Measurements from ENCODE around the gene ADA. TPM values are rescaled to one million over a fixed set of nuclear protein-coding genes. Genes with fewer than 3 reads are reported as not detected.

The ADA gene
- total and polyA plus RNA-seq, 2 of the 4 experiments (the other 2 are of a cell fraction), result 8.1 to 11.0 TPM

DNA sequence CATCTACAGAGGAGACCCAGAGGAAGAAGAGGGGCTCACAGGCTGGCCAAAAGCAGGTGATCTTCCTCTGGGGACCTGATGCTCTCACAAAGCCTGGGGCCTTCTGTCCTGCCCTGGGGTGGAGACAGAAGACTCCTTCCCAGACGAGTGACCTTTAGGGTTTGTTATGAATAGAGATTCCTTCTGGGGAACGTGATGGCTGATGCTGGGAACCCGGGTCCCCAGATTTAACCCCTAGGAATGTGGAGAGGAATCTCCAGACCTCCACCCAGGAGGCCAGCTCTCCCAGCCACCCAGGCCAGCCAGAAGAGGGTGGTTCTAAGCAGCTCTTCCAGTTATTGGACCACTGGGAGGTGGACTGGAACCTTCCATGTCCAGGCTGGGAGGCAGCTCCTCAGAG, 46.9 kb upstream of the ADA start:
- POLR2A ChIA-PET (ENCODE audit: unreplicated experiment), result no interaction called here
- no peak for DNase-seq
- peak; percentile 2; the same call in 1 of the 2 replicates for ATAC-seq (ENCODE audit: low read depth)
- Histone ChIP-seq H3K18ac (ENCODE audit: low read depth, low read length) (peak overlapping the region; percentile 7; the same call in 1 of the 2 replicates), H3K27me3 (ENCODE audit: control insufficient read depth, insufficient read depth, low read length) (no peaks in the 10 kb centered on the region), H3K27ac (ENCODE audit: insufficient read depth, low read length) (peak overlapping the region; percentile 6; the same call in 1 of the 2 replicates), H3K4me2 (ENCODE audit: low read depth, low read length) (no peak overlapping the region), H3K4ac (ENCODE audit: low read depth, low read length) (0 out of 2 replicates have a peak overlapping the region, but pooled peaks have one; percentile 2), H3K79me1 (ENCODE audit: low read depth in 1 of 2, low read length in 2 of 2) (no peaks in the 10 kb centered on the region), H4K5ac (ENCODE audit: low read depth, low read length) (peak overlapping the region; percentile 43; the same call in 1 of the 2 replicates), H3K36me3 (ENCODE audit: control insufficient read depth, insufficient read depth, low read length) (no peaks in the 10 kb centered on the region), H3K9me3 (ENCODE audit: control insufficient read depth, insufficient read depth, low read length) (peaks cover 6% of the 10 kb centered on the region; the same call in 1 of the 2 replicates), H3K14ac (replicated peaks; ENCODE audit: low read depth, low read length) (no peak overlapping the region), H4K20me1 (ENCODE audit: insufficient read depth, low read length) (no peaks in the 10 kb centered on the region), H3K4me1 (ENCODE audit: control insufficient read depth, insufficient read depth, low read length) (peaks cover 42% of the 10 kb centered on the region), H2BK20ac (ENCODE audit: low read depth, low read length) (peak overlapping the region; percentile 48), H2BK5ac (ENCODE audit: low read depth, low read length, poor library complexity, severe bottlenecking) (no peak overlapping the region), H3K23ac (ENCODE audit: low read depth, low read length) (no peak overlapping the region), H4K91ac (ENCODE audit: insufficient read depth, low read depth, low read length) (peak overlapping the region; percentile 66; the same call in 1 of the 2 replicates), H4K8ac (ENCODE audit: low read depth in 2 of 2, low read length in 2 of 2) (peak overlapping the region in 1 of 2 experiments; percentile 43; a peak in 1 of 4 replicates), H3K9me1 (ENCODE audit: insufficient read depth, low read length) (peaks cover 12% of the 10 kb centered on the region), H2AFZ (replicated peaks; ENCODE audit: low read length, poor library complexity) (no peak overlapping the region), H2AK5ac (ENCODE audit: low read depth, low read length) (peak overlapping the region; percentile 66; the same call in 1 of the 2 replicates), H2BK15ac (ENCODE audit: low read depth, low read length) (peak overlapping the region; percentile 86; the same call in 2 of the 3 replicates), H2BK120ac (ENCODE audit: low read depth, low read length) (no peak overlapping the region), H3K4me3 (ENCODE audit: insufficient read depth, low read depth, low read length) (no peak overlapping the region), H3K9ac (ENCODE audit: low read depth, low read length) (no peak overlapping the region), H2AK9ac (replicated peaks; ENCODE audit: low read depth, low read length, poor library complexity) (no peak overlapping the region), H3K56ac (ENCODE audit: extremely low read depth, insufficient read depth, low read length) (no peak overlapping the region)
- TF ChIP-seq RCOR1 (IDR thresholded peaks at IDR 0.05; ENCODE audit: insufficient replicate concordance, low read length) (no peak), SMC3 (IDR thresholded peaks at IDR 0.05; ENCODE audit: low read depth, low read length) (no peak), CHD1 (IDR thresholded peaks at IDR 0.05; ENCODE audit: low read depth, low read length) (no peak), POLR2A (IDR thresholded peaks at IDR 0.05; ENCODE audit: low read depth, low read length) (no peak), BHLHE40 (IDR thresholded peaks at IDR 0.05; ENCODE audit: low read depth, low read length) (no peak), NFE2L2 (IDR thresholded peaks at IDR 0.05; ENCODE audit: low read depth, low read length) (no peak), MAZ (IDR thresholded peaks at IDR 0.05; ENCODE audit: borderline replicate concordance, low read depth, low read length) (no peak), RFX5 (IDR thresholded peaks at IDR 0.05; ENCODE audit: low read depth, low read length) (no peak), CEBPB (IDR thresholded peaks at IDR 0.05; ENCODE audit: low read depth, low read length) (no peak), MXI1 (IDR thresholded peaks at IDR 0.05; ENCODE audit: borderline replicate concordance, low read depth, low read length) (no peak), MAFK (IDR thresholded peaks at IDR 0.05; ENCODE audit: low read depth, low read length) (no peak), FOS (IDR thresholded peaks at IDR 0.05; ENCODE audit: low read depth, low read length) (no peak), RAD21 (IDR thresholded peaks at IDR 0.05; ENCODE audit: low read length) (no peak)
- TF ChIP-seq, protein P1, sequence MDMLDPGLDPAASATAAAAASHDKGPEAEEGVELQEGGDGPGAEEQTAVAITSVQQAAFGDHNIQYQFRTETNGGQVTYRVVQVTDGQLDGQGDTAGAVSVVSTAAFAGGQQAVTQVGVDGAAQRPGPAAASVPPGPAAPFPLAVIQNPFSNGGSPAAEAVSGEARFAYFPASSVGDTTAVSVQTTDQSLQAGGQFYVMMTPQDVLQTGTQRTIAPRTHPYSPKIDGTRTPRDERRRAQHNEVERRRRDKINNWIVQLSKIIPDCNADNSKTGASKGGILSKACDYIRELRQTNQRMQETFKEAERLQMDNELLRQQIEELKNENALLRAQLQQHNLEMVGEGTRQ (IDR thresholded peaks at IDR 0.05; ENCODE audit: low read depth, low read length), result no peak
- TF ChIP-seq, protein P2, sequence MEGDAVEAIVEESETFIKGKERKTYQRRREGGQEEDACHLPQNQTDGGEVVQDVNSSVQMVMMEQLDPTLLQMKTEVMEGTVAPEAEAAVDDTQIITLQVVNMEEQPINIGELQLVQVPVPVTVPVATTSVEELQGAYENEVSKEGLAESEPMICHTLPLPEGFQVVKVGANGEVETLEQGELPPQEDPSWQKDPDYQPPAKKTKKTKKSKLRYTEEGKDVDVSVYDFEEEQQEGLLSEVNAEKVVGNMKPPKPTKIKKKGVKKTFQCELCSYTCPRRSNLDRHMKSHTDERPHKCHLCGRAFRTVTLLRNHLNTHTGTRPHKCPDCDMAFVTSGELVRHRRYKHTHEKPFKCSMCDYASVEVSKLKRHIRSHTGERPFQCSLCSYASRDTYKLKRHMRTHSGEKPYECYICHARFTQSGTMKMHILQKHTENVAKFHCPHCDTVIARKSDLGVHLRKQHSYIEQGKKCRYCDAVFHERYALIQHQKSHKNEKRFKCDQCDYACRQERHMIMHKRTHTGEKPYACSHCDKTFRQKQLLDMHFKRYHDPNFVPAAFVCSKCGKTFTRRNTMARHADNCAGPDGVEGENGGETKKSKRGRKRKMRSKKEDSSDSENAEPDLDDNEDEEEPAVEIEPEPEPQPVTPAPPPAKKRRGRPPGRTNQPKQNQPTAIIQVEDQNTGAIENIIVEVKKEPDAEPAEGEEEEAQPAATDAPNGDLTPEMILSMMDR (conservative IDR thresholded peaks at IDR 0.05; ENCODE audit: low read depth, low read length), result no peak
- TF ChIP-seq, protein P3, sequence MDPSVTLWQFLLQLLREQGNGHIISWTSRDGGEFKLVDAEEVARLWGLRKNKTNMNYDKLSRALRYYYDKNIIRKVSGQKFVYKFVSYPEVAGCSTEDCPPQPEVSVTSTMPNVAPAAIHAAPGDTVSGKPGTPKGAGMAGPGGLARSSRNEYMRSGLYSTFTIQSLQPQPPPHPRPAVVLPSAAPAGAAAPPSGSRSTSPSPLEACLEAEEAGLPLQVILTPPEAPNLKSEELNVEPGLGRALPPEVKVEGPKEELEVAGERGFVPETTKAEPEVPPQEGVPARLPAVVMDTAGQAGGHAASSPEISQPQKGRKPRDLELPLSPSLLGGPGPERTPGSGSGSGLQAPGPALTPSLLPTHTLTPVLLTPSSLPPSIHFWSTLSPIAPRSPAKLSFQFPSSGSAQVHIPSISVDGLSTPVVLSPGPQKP (IDR thresholded peaks at IDR 0.05; ENCODE audit: borderline replicate concordance, low read depth, low read length), result no peak
- BruUV-seq (replicated peaks), result no TSS peak
- CTCF ChIA-PET, result no interaction called here
- in situ Hi-C loops (cut with MboI; ENCODE audit: low sequenced_read_pairs), result no loop called here
- intact Hi-C loops (cut with micrococcal nuclease), result loop anchor here (10.0 kb wide), 1 partner anchor 1076 kb away; no protein-coding TSS in a partner anchor
- WGBS, 2 experiments (ENCODE audit: extremely low coverage in 2 of 2, insufficient read length in 1 of 2), result no CpG with 5 or more reads among the region's 3 CpGs
- dilution Hi-C loops (cut with HindIII; ENCODE audit: low sequenced_read_pairs, unreplicated experiment), result no loop called here
